ENCODE results near the gene SORCS2. TPM values are rescaled to one million over a fixed set of nuclear protein-coding genes. Genes with fewer than 3 reads are reported as not detected.

Gene SORCS2
- polyA plus RNA-seq, 1 of the 3 experiments (the other 2 are of a cell fraction): 1.6 TPM

- POLR2A ChIA-PET: no interaction called here
- H2AFZ ChIP-seq (ENCODE audit: low read depth): no peak overlapping the region
- WGBS (ENCODE audit: low lambda C conversion rate): 31% methylated on average over 4 of the region's 8 CpGs
These were observed 273.9 kb downstream of the SORCS2 start for GRCh38 chr4:7466215-7466614.

GRCh38 chr4:7466904-7467303 lies 274.6 kb downstream of the SORCS2 start:
- no peak for DNase-seq
- Histone ChIP-seq H2AFZ (ENCODE audit: low read depth) (no peak overlapping the region), H3K27me3 (ENCODE audit: insufficient read depth) (no peaks in the 10 kb centered on the region), H3K4me2 (no peak overlapping the region), H3K9me3 (no peaks in the 10 kb centered on the region), H3K9me2 (no peaks in the 10 kb centered on the region), H3K79me2 (ENCODE audit: insufficient read depth) (no peaks in the 10 kb centered on the region), H3F3A (replicated peaks; ENCODE audit: insufficient read depth) (no peaks in the 10 kb centered on the region), H3K4me3 (ENCODE audit: low read depth in 2 of 2, low read length in 1 of 2) (no peak overlapping the region), H3K27ac (ENCODE audit: low read depth in 2 of 2, low read length in 1 of 2) (no peak overlapping the region), H3K9ac (no peak overlapping the region), H3K36me3 (replicated peaks in 1 of 2; ENCODE audit: control insufficient read depth in 1 of 2, insufficient read depth in 2 of 2, low read length in 1 of 2) (no peaks in the 10 kb centered on the region), H4K20me1 (ENCODE audit: insufficient read depth) (no peaks in the 10 kb centered on the region), H3K4me1 (ENCODE audit: control insufficient read depth in 1 of 2, insufficient read depth in 2 of 2, low read depth in 1 of 2, low read length in 1 of 2) (peaks cover 0 to 10% of the 10 kb centered on the region in 2 experiments; a peak in 1 of 4 replicates)
- CTCF ChIA-PET: interaction anchor here (1.5 kb wide), 1 partner anchor 171 kb away, joined by 4 read pairs; no protein-coding TSS in a partner anchor
- no CpG with 5 or more reads among the region's 7 CpGs for WGBS (ENCODE audit: low lambda C conversion rate)
- POLR2A ChIA-PET: no interaction called here
- TF ChIP-seq EZH2phosphoT487 (IDR thresholded peaks at IDR 0.05; ENCODE audit: borderline replicate concordance, low read depth): no peak
- TF ChIP-seq JUND (IDR thresholded peaks at IDR 0.05): no peak
- TF ChIP-seq MAX (IDR thresholded peaks at IDR 0.05; ENCODE audit: low read depth): no peak
- no peak for TF ChIP-seq RFX5 (IDR thresholded peaks at IDR 0.05; ENCODE audit: low read length)
- no peak for TF ChIP-seq FOXJ3 (CRISPR knock-in tag; IDR thresholded peaks at IDR 0.05)
- TF ChIP-seq NFIC (IDR thresholded peaks at IDR 0.05; ENCODE audit: borderline replicate concordance): no peak
- TF ChIP-seq RAD21 (IDR thresholded peaks at IDR 0.05; ENCODE audit: low read length): no peak
- no peak for TF ChIP-seq FOSL2 (IDR thresholded peaks at IDR 0.05; ENCODE audit: borderline replicate concordance, low read depth)
- no peak for TF ChIP-seq NRF1 (IDR thresholded peaks at IDR 0.05; ENCODE audit: low read depth, low read length)
- no peak for TF ChIP-seq USF2 (IDR thresholded peaks at IDR 0.05; ENCODE audit: borderline replicate concordance, low read depth, low read length)
- no peak for TF ChIP-seq TEAD4 (IDR thresholded peaks at IDR 0.05; ENCODE audit: borderline replicate concordance, insufficient read depth)
- TF ChIP-seq USF1 (IDR thresholded peaks at IDR 0.05; ENCODE audit: borderline replicate concordance, low read depth): no peak

More at GRCh38 chr4:7466215-7466614, 273.9 kb downstream of the SORCS2 start:
- no peaks in the 10 kb centered on the region for H4K20me1 ChIP-seq (ENCODE audit: insufficient read depth)
- no peak for TF ChIP-seq RCOR1 (IDR thresholded peaks at IDR 0.05; ENCODE audit: low read length)
- TF ChIP-seq EP300 (IDR thresholded peaks at IDR 0.05; ENCODE audit: borderline replicate concordance in 1 of 2, low read depth in 1 of 2, low read length in 1 of 2): no peak
- TF ChIP-seq SIN3A (IDR thresholded peaks at IDR 0.05; ENCODE audit: borderline replicate concordance, low read depth, low read length): no peak
- no peak for TF ChIP-seq FOXJ3 (CRISPR knock-in tag; IDR thresholded peaks at IDR 0.05)
- TF ChIP-seq TEAD4 (IDR thresholded peaks at IDR 0.05; ENCODE audit: borderline replicate concordance, insufficient read depth): no peak
- TF ChIP-seq RXRA (IDR thresholded peaks at IDR 0.05; ENCODE audit: borderline replicate concordance, low read depth): no peak
- no peak for TF ChIP-seq CHD2 (IDR thresholded peaks at IDR 0.05; ENCODE audit: low read length, partially characterized antibody)
- no peak for TF ChIP-seq PBX3 (IDR thresholded peaks at IDR 0.05)
- TF ChIP-seq EZH2phosphoT487 (IDR thresholded peaks at IDR 0.05; ENCODE audit: borderline replicate concordance, low read depth): no peak
- no peak for TF ChIP-seq USF1 (IDR thresholded peaks at IDR 0.05; ENCODE audit: borderline replicate concordance, low read depth)
- no peak for TF ChIP-seq SMC3 (IDR thresholded peaks at IDR 0.05; ENCODE audit: low read depth, low read length)
- H3K27ac ChIP-seq (ENCODE audit: low read depth in 2 of 2, low read length in 1 of 2): no peak overlapping the region
- no peaks in the 10 kb centered on the region for H3F3A ChIP-seq (replicated peaks; ENCODE audit: insufficient read depth)
- H3K9me3 ChIP-seq: no peaks in the 10 kb centered on the region
- no peak overlapping the region for H3K4me2 ChIP-seq
- H3K79me2 ChIP-seq (ENCODE audit: insufficient read depth): no peaks in the 10 kb centered on the region
- no peak for DNase-seq
- H3K9me2 ChIP-seq: no peaks in the 10 kb centered on the region
- H3K4me3 ChIP-seq (ENCODE audit: low read depth in 2 of 2, low read length in 1 of 2): no peak overlapping the region
- no peak overlapping the region for H3K9ac ChIP-seq
- peaks cover 0 to 17% of the 10 kb centered on the region in 2 experiments; a peak in 1 of 4 replicates for H3K4me1 ChIP-seq (ENCODE audit: control insufficient read depth in 1 of 2, insufficient read depth in 2 of 2, low read depth in 1 of 2, low read length in 1 of 2)
- CTCF ChIA-PET: interaction anchor here (1.5 kb wide), 1 partner anchor 170 kb away, joined by 4 read pairs; no protein-coding TSS in a partner anchor
- H3K36me3 ChIP-seq (replicated peaks in 1 of 2; ENCODE audit: control insufficient read depth in 1 of 2, insufficient read depth in 2 of 2, low read length in 1 of 2): no peaks in the 10 kb centered on the region
- H3K27me3 ChIP-seq (ENCODE audit: insufficient read depth): no peaks in the 10 kb centered on the region

Data from SK-N-SH (cell line).